Ureter (tissue), 1 donor: ENCODE results near the gene DNAJB1. TPM values are rescaled to one million over a fixed set of nuclear protein-coding genes. Genes with fewer than 3 reads are reported as not detected.
"Not testable (repeated sequence)": the region's sequence is repeated elsewhere in the genome, so short reads cannot be mapped to it uniquely, and the experiment has no call there.

Source experiments
- DNase-seq: peaks from one replicate; pipeline ENCODE4 v3.0.0-alpha.2; 2020; ENCODE audit warnings: low spot score
- total RNA-seq: library from RNA; stranded (reverse); gene quantifications from one replicate; pipeline ENCODE4 v1.2.4, GENCODE V29; 2023
- donor health status: DM: yes; HTN: yes; CAD: no.

Gene DNAJB1
- 81.6 TPM for total RNA-seq

GRCh38 chr19:14517840-14518505 is at the start of gene DNAJB1:
TSS of gene DNAJB1 (minus strand) at chr19:14518397. CDS start at chr19:14518349, 48 bp downstream.
- DNase-seq: peak; percentile 86

GRCh38 chr19:14567079-14567478 is 48.9 kb upstream of the DNAJB1 start:
- no peak for DNase-seq

GRCh38 chr19:14566712-14567077 is 48.5 kb upstream of the DNAJB1 start:
- no peak for DNase-seq

- no peak for DNase-seq
Observed at GRCh38 chr19:14565765-14566711, 47.8 kb upstream of the DNAJB1 start.

- DNase-seq: no peak
Observed at GRCh38 chr19:14565298-14565679, 47.1 kb upstream of the DNAJB1 start.

DNA sequence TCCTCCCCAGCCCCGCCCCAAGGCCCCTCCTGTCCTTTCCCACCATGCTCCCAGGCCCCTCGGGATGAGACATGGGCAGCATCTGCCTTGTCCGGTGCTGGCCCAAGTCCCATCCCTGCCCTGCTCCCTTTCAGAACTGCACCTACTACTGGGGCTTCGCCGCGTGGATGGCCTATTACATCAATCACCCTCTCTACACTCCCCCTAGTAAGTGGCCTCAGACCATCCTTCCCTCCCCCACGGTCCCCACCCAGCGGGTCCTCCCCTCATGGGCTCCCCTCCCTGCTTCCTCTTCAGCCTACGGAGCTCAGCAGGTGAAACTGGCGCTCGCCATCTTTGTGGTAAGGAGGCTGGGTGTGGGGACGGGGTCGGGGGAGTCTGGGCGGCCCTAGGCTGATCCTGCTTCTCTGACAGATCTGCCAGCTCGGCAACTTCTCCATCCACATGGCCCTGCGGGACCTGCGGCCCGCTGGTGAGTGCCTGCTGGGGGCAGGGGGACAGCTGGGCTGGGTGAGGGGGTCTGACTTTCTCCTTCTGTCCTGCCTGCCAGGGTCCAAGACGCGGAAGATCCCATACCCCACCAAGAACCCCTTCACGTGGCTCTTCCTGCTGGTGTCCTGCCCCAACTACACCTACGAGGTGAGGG is 46.6 kb upstream of the DNAJB1 start:
- DNase-seq: not testable (repeated sequence)

DNA sequence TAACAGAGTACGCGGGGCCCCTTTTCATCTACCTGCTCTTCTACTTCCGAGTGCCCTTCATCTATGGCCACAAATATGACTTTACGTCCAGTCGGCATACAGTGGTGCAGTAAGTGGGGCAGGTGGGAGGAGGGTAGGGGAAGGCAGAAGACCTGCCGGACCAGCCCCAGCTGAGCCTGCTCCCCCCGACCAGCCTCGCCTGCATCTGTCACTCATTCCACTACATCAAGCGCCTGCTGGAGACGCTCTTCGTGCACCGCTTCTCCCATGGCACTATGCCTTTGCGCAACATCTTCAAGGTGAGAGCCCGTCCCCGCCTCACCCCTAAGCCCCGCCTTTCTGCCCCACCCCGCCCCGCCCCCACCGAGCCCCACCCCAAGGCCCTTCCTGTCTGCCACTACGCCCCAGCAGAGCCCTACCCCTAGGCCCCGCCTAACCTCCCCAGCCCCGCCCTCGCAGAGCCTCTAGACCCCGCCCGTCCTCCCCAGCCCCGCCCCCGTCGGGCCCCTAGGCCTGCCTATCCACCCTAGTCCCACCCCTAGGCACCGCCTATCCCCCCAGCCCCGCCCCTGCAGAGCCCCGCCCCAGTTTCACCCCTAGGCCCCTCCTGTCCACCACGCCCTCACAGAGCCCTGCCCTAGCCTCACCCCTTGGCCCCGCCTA is 45.9 kb upstream of the DNAJB1 start:
- no peak for DNase-seq

DNA sequence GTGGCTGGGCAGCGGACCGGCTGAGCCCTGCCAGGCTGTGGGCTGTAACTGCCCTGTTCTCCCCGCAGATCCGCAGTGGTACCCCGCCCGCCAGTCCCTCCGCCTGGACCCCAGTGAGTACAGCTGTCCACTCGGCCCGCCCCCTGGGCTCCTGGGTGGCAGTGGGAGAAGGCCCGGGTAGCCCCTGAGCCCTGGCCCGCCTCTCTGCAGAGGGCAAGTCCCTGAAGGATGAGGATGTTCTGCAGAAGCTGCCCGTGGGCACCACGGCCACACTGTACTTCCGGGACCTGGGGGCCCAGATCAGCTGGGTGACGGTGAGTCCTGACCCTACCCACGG is 45.4 kb upstream of the DNAJB1 start:
- no peak for DNase-seq

- no peak for DNase-seq
Observed at GRCh38 chr19:14562660-14563589, 44.7 kb upstream of the DNAJB1 start.

GRCh38 chr19:14561847-14562351 is 43.7 kb upstream of the DNAJB1 start:
- DNase-seq: no peak

DNA sequence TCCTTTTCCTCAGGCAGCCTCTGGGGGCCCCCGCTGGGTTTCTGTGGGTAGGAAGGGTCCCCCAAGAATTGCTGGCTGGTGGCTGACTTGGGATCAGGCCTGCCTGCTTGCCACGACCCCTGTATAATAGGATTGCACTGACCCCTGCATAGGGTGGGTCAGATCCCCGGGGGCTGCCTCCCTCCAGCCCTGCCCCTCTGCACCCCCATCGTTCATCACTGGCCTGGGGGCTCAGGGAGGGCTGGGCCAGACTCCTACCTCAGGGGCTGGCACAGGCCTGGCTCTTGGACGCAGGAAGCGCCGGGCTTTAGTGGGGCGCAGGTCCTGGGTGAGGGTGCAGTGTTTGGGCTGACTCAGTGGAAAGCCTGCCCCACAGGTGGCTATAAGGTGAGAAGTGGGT is 43.1 kb upstream of the DNAJB1 start:
- DNase-seq: no peak

GRCh38 chr19:14560776-14561108 is 42.5 kb upstream of the DNAJB1 start:
- no peak for DNase-seq

DNA sequence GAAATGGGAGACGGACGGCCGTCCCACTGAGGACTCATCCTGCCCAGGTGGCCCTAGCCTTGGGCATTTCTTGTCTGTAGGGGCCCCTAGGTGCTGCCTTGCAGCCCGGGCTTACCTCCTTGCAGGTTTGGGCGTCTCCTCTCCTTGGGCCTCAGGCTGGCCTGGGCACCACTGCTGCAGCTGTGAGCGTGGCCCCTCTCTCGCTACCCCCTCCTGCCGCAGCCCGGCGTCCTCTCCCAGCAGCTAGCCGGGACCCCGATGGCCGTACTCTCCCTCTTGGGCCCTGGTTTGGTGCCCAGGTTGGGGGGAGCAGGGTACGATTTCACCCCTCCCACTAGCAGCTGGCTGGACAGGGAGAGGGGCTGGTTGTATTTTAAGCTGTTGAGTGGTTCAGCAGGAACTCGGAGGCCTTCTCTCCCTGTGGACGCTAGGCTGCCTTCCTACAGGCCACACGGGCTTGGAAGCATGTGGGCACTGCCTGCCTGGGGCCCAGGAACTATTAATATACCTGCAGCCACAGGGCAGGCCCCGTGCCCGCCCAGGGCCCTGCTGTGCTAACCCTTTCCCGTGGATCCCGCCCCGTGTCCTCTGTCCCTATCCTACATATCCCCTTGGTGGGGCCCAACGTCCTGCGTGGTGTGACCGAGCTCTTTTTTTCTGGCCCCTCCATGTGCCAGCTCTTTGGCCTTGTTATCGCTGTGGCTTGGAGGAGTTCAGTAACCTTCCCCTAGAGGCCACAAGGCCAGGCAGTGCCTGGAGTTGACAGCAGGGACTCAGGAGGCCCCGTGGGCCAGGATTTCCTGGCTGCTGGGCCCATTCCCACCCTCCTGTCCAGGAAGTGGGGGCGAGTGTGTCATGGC is 41.9 kb upstream of the DNAJB1 start:
- DNase-seq: no peak

GRCh38 chr19:14558370-14559066 is 40.3 kb upstream of the DNAJB1 start:
- no peak for DNase-seq

DNA sequence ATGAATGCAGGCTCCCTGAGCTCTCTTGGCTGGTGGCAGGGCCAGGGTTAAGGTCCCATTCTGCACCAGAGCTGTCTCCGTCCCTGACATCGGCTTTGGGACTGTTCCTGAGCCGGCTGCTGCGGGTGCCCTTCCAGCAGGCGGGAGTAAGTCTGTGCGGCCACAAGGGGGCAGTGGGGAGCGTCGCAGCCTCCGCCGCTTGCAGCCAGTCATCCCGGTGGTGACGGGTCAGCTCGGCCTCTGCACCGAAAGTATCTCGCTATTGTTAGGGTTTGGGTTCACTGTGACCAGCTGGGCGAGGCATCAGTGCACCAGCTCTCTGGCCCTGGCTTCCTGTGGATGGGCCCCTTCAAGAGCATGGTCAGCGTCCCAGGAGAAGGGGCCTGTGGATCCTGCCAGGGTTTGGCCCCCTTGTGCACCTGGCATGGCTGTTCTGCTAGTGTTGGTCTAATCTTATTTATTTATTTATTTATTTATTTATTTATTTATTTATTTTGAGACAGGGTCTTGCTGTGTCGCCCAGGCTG is 38.5 kb upstream of the DNAJB1 start:
- peak; percentile 73 for DNase-seq

DNA sequence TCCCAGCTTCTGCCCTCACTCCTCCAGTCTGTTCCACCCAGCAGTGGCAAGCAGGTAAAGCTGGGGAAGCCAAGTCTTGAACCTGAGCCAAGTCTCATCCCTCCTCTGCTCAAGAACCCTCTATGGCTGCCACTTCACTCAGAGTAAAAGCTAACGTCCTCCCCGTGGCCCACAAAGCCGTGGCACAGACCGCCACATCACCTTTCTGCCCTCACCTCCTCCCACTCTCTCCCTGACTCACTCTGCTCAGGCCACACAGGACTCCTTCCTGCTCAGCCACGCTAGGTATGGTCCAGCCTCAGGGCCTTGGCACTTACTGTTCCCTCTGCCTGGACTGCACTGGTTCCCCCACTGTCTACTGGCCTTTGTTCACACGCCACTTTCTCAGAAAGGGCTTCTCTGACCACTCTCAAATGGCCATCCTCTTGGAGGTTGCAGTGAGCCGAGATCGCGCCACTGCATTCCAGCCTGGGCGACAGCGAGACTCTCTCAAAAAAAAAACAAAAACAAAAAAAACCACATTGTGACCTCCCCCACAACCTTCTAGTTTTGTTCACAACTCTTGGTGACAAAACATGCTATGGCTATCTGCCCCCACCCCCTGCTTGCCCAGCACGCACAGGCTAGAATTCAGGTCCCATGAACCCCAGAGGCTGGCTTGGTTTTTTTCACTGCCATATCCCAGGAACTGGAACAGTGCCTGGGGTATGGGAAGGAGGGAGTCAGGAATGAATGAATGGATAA is 37.9 kb upstream of the DNAJB1 start:
- DNase-seq: no peak

GRCh38 chr19:14554382-14554812 is 36.2 kb upstream of the DNAJB1 start:
- DNase-seq: no peak

GRCh38 chr19:14553939-14554243 is 35.7 kb upstream of the DNAJB1 start:
- DNase-seq: no peak
